COLO668 (cell line): ENCODE data around the gene NFATC3.
A peak's percentile ranks its signal among the peaks of the same experiment; 100 is the strongest.

Experiments used
- DNase-seq: peaks from one replicate; lab custom pipeline; 2025; ENCODE audit not compliant: unreplicated experiment; lab: John Stamatoyannopoulos, UW

Gene NFATC3

DNA sequence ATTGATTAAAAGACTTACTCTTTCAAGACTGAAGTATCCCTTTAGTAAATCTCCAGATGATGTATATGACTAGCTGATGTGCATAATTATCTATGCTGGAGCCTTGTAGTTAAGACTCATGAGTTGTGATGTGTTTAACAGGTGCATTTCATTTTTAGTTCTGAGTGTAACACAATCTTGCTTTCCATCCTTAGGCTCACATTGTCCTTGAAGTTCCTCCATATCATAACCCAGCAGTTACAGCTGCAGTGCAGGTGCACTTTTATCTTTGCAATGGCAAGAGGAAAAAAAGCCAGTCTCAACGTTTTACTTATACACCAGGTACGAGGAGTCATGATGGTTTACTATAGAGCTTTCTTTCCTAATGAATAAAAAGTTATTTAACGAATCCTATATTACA lies 97.9 kb downstream of the NFATC3 start:
- DNase-seq = no peak

DNA sequence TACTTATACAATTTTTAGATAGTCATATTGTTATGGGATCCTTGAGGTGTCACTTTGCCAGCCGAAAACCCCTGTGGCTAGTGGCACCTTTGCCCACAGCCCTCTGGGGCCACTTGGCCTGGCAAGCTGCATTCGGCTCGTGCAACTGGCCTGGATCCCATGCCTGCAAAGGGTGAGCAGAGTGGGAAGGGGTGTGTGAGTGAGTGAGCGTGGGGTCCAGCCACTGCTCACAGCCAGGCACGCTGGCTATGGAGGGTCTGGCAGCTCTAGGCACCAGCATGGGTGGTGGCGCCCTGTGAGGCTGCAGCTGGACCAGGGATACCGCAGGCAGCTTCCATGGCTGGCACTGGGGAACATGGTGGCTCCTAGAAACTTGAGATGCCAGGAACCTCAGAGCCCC lies 101.7 kb downstream of the NFATC3 start:
- no peak for DNase-seq

DNA sequence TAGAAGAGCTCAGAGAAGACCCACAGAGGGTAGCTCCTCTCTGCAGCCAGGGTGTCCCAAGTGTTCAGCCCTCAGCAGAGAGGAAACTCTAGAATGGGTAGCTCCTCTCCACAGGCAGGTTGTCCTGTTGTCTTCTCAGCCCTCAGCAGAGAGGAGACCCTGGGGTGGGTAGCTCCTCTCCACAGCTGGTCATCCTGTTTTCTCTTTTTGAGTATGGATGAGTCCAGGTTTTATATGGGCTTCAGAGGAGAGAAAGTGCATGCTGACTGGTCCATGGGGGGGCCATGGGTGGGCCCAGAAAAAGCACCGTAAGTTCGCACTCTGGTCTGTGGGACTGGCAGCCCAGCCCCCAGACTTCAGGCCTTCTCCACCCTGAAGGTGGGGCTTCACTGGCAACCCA lies 102.3 kb downstream of the NFATC3 start:
- DNase-seq = no peak

DNA sequence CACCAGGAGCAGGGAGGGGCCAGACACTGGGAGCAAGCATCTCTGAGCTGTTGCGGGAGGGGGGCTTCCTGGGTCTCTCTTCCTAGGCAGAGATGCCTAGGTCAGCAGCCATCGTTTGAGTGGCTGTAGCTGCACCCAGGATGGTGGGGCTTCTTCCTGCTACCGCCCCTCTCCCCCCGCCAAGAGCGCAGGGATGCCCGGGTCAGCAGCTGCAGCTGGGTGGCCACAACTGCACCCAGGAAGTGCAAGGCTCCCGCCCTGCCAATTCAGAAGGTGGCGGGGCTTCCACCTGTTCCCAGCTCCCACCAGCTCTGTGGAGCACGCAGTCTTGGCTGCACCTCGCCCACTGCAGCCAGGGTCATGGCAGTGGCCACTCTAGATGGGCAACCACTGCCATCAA lies 103.0 kb downstream of the NFATC3 start:
- DNase-seq = no peak

DNA sequence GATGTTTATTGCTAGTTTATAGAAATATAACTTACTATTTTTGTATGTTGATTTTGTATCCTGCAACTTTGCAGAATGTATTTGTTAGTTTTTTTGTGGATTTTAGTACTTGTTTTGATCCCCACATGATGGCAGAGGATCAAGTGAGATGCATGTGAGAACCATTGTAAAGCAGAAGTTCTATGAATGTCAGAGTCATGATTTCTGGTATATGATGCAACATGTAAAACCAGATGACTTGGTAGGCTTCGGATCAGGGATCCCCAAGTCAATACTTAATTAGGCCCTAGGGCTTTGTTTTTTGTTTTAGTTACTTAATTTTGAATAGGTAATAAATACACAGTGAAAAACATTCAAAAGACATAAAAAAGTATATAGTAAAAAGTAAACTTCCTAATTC lies 104.9 kb downstream of the NFATC3 start:
- no peak for DNase-seq

DNA sequence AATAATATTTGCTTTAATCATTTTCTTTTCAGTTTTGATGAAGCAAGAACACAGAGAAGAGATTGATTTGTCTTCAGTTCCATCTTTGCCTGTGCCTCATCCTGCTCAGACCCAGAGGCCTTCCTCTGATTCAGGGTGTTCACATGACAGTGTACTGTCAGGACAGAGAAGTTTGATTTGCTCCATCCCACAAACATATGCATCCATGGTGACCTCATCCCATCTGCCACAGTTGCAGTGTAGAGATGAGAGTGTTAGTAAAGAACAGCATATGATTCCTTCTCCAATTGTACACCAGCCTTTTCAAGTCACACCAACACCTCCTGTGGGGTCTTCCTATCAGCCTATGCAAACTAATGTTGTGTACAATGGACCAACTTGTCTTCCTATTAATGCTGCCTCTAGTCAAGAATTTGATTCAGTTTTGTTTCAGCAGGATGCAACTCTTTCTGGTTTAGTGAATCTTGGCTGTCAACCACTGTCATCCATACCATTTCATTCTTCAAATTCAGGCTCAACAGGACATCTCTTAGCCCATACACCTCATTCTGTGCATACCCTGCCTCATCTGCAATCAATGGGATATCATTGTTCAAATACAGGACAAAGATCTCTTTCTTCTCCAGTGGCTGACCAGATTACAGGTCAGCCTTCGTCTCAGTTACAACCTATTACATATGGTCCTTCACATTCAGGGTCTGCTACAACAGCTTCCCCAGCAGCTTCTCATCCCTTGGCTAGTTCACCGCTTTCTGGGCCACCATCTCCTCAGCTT lies 105.8 kb downstream of the NFATC3 start:
- no peak for DNase-seq

DNA sequence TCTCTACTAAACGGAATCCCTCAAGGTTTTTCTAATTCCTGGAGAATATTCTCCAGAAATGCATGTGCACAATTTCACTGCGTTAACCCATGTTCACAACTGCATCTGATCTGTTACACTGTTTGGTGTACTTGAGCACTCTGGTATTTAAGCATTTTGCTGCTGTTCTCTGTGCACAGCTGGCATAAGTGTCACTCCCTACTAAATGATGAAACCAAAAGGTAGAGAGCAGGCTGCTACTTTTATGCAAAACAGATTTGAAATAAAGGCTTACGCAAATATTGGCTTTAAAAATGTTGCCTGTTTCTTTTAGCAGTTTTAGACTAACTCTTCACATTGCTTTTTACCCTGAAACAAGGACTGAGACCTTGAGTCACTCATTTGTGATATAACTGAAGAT lies 109.1 kb downstream of the NFATC3 start:
- no peak for DNase-seq

DNA sequence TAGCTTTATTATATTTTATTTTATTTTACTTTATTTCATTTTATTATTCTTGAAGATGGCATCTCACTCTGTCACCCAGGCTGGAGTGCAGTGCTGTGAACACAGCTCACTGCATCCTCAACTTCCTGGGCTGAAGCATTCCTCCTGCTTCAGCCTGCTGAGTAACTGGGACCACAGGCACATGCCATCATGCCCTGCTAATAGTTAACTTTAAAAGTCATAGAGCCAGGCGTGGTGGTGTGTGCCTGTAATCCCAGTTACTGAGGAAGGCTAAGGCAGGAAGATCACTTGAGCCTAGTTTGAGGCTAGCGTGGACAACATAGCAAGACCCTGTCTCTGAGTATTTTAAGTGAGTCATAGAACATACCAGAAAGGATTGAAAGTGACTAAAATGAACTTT lies 112.1 kb downstream of the NFATC3 start:
- DNase-seq = no peak

DNA sequence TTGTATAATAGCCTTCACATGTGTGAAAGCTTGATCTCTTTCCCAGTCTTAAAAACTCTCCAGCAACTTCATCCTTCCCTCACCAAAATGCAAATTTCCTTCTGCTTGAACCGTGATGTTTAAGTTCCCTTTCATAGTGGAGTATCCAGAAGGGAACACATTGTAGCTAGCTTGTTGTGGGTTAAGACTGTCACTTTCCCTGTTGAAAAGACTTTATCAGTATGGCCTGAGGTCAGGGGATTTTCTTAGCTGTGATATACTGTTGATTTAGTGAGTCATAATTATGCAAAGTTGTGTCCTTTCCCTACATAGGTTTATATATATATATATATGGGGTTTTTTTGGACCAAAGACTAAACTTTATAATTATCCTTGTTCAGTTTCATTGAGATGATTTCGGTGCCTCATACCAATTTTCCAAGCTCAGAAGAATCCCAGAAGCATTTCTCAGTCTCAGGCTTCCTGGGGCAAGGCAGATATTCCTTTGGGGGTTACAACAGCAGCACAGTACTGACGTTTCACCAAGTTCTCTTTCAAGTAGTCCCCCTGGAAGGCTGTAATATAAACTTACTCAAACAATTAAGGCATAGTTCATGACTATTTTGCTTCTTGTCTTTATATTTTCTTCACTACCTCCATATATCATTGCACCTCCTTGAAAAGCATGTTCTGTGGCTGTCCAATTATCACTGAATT lies 115.1 kb downstream of the NFATC3 start:
- DNase-seq = no peak

DNA sequence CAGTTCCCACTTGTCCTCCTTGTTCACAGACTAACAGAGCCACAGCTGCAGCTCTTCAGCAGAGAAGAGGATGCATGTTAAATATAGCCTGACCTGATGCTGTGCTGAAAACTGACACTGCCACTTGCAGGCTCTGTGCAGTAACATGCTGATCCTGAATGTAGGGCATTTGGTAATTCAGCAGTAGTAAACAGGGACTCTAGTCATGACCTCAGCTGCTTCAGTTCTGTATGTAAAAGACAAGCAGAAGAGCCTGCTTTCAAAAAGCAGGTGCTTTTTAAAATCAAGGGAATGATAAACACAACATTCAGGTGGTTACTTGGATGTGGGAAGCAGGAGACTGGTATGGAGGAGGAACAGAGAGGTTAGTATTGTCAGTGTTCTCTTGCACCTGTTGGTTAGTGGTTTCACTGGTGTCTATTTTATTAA lies 116.9 kb downstream of the NFATC3 start:
- DNase-seq = peak; percentile 13

DNA sequence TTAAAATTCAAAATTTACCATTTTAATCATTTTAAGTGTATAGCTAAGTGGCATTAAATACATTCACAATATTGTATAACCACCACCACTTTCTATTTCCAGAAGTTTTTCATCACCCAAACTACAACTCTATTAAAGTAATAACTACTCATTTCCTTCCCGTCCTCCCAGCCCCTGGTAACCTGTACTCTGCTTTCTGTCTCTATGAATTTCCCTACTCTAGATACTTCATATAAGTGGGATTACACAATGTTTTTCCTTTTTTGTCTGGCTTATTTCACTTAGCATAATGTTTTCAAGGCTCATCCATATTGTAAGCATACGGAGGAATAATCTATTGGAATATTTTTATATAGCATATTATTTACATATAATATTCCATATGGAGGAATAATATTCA lies 121.1 kb downstream of the NFATC3 start:
- DNase-seq = no peak

DNA sequence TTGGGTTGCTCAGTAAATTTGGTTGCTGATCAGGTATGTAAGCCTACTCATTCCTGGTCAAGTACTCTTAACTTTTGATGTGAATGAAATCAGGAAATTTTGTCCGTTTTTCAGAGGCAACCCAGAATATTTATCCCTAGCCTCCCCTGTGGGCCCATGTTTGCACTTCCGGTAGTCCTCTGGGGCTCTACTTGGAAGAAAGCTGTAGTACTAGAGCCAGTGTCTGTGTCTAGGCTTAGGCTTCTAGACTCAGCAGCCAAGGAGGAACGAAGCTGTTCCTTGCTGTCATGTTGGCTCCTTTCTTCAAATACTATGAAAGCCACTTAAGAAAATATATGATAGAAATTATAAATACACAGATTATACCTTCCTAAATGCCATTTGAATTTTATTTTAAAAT lies 129.6 kb downstream of the NFATC3 start:
- DNase-seq = no peak

DNA sequence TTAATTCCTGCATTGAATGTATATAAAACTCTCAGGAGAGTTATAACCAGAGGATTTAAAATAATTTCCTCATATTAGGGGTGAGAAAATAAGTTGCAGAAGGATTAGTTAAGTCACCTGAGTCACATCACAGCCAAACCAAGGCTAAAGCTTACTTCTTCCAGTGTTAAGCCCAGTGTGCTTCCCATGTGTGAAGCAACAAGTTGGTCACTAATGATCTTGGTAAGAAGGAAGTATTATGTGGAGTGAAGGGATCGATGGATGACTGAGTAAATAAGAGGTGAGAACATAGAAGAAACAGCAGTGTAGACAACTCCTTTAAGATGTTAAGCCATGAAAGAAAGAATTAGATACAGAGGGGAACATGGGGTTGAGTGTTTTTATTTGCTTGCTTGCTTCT lies 130.1 kb downstream of the NFATC3 start:
- no peak for DNase-seq

DNA sequence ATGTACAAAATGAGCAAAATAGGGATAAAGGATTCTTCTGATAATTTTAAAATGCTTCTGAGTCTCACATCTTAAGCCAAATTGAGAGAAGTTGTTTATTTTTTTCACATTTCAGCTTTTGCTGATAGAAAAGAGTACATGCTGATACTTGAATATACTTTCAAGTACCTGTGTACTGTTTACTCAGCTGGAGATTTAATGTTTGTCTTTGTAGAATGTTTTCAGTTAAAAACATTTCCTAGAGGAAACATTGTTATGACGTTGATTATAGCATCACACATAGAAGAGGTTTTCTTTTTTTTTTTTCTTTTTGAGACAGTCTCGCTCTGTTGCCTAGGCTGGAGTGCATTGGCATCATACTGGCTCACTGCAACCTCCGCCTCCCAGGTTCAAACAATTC lies 131.1 kb downstream of the NFATC3 start:
- no peak for DNase-seq

DNA sequence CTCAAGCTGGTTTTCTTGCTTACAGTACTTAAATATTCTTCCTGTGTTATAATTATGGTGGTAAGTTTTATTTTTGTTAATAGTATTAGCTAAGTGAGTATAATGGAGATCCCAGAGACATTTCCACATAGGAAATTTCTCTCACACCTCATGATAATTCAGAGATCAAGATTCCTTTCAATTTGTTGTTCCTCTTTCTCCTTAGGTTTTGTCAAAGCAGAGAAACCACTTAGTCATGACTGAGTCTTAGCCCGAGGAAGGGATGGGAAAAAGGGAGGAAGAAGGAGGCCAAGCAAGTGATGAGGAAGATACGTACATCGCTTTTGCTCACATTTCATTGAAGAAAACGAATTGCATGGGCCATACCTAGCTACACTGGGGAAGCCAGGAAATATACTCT lies 132.3 kb downstream of the NFATC3 start:
- no peak for DNase-seq

DNA sequence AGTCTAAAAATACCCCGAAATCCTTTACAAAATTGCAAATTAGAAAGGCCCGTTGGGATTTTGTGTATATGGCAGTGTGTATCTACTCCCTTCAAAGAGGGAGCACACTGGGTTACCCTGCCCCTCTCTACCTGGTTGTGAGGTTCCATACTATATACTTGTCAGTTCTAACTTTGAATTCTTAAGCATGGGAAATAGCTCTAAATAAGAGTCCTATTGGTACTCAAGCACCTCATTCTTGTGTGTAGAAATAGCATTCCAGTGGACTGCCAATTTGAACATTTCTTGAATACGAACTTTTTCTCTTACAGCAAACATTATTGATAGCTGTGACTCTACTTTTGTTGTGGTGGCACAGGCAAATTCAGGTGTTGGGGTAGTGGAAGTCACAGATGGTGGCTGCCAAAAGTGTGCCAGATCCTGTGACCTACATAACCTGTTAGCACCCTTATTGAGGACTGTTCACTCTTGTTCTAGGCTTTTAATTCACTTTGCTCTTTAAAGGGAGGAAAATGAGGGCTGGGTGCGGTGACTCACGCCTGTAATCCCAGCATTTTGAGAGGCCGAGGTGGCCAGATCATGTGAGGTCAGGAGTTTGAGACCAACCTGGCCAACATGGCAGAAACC lies 134.7 kb downstream of the NFATC3 start:
- no peak for DNase-seq

DNA sequence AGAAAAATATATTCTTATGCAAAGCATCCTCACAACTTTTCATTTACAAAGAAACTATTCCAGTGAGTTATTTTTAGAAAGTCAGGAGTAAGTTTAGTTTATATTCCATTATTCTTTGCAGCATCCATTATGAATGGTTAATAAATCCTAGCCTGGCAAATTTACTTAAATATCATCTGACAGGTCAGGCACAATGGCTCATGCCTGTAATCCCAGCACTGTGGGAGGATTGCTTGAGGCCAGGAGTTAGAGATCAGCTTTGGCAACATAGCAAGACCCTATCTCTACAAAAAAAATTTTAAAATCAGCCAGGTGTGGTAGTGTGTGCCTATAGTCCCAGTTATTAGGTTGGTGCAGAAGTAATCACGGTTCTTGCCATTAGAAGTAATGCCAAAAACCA lies 137.9 kb downstream of the NFATC3 start:
- no peak for DNase-seq

DNA sequence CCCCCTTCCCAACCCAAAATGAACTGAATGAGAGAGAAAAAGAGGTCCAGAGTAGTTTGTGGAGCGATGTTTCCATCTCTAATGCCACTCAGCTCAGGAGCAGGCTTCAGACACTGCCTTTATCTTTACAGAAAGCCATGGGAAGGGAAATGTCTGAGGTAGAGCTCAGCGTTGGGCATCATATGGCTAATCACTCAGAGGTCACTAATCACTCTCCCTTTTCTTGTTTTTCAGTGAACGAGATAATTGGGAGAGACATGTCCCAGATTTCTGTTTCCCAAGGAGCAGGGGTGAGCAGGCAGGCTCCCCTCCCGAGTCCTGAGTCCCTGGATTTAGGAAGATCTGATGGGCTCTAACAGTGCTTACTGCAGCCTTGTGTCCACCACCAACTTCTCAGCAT lies 140.9 kb downstream of the NFATC3 start:
- DNase-seq = no peak

DNA sequence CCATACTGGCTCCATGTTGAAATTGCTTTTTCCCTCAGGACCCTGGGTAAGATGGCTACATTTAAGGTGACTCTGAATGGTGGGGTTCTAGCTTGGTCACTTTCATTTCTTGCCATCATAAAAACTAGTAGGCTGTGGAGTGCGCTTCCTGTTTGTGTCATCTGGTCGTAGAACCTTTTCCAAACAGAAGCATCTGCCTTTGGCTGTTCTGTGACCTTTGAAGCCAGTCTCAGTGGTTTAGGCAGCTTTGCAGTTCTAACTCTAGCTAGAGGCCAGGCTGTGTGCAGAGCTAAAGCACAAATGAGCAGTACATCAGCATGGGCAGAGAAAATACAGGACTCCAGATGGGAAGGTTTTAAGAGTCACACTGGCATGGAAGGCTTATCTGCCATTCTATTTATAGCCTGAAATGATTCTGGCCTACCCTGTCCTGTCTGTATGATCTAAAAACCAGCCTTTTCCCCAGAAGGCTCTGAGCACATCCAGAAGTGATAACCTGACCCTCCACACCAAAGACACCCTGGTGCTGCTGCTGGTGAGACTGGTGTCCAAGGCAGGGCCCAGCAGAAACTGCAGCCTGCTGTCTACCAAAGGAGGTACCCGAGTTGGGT lies 142.1 kb downstream of the NFATC3 start:
- DNase-seq = peak; percentile 14

DNA sequence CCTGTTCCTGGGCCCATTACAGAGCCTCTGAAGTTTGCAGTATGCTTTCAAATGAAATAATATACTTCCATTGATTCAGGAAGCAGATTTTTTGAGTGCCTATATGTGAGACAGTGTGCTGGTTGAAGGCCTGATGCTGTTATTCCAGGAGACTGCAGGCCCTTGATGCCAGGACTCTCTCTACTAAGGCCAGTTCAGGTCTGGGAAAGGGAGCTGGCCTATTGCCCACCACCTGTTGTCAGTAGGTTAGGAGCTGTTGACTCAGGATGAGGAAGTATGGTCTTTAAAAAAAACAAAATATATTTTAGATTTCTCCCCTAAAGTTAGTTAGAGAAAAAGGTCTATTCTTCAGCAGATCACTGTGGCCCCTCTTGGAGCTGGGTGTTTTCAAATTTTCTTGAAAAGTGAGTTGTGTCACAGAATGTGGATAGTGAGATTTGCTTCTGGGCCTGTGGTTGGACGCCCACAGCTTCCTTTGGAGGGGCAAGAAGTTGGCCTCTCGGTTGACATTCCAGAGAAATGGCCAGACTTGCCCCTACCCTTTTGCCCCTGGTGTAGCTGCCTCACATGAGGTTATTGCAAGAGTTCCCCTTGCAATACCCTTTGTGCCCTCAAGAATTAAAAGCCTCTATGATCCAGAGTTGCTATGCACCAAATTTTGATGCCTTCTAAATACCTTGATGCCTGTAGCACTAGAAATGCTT lies 142.8 kb downstream of the NFATC3 start:
- DNase-seq = peak; percentile 10

DNA sequence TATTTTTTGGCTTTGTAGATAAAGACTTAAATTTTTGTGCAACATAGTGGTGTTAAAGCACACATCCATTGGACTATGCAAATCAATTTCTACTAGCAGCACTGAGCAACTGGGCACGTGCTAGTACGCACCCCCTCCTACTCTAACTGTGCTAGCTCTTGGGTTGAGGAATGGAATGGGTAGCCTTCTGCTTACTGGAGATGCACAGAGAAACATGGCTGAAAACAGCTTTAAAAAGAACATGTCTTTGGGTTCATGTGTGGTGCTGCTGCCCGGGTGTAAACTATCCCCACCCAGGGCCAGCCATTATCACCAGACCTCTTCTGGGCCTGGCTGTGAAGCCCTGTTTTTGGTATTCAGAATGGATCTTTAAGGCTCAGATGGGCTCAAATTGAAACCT lies 143.5 kb downstream of the NFATC3 start:
- DNase-seq = no peak
